Activated CD8-positive, alpha-beta T cell treated with anti-CD3 and anti-CD28 coated beads for 36 hours (primary cell): ENCODE measurements around the gene RGS17. TPM values are rescaled to one million over a fixed set of nuclear protein-coding genes. Genes with fewer than 3 reads are reported as not detected.

Source experiments
- ATAC-seq: fragments of 200-7000 bp; cut with Tn5 transposase; one replicate; pipeline ENCODE4 v1.10.0; 2021; ENCODE audit warnings: mild to moderate bottlenecking, moderate library complexity
- CTCF ChIA-PET: fragments of 350-600 bp; sonication (Branson Sonifier 250); formaldehyde crosslinking; loops from one replicate; lab custom pipeline; 2021; ENCODE audit warnings: antibody characterized with exemption; lab: Charles Lee
- POLR2A ChIA-PET: fragments of 350-600 bp; sonication (Branson Sonifier 250); formaldehyde crosslinking; loops from one replicate; lab custom pipeline; 2021; ENCODE audit warnings: antibody characterized with exemption; lab: Charles Lee
- DNase-seq: peaks from one replicate; pipeline ENCODE4 v3.0.0-alpha.2; 2020
- H3K27ac Mint-ChIP-seq: one replicate; pipeline ENCODE4 v1.8.0; 2021; ENCODE audit warnings: mild to moderate bottlenecking, mixed read lengths
- H3K27me3 Mint-ChIP-seq: one replicate; pipeline ENCODE4 v1.8.0; 2021; ENCODE audit warnings: mixed read lengths
- H3K36me3 Mint-ChIP-seq: one replicate; pipeline ENCODE4 v1.8.0; 2021; ENCODE audit warnings: low read depth, mixed read lengths
- H3K4me1 Mint-ChIP-seq: one replicate; pipeline ENCODE4 v1.8.0; 2021; ENCODE audit warnings: low read depth, mixed read lengths
- H3K4me3 Mint-ChIP-seq: one replicate; pipeline ENCODE4 v1.8.0; 2021; ENCODE audit warnings: mild to moderate bottlenecking, moderate library complexity, mixed read lengths
- H3K9me3 Mint-ChIP-seq: one replicate; pipeline ENCODE4 v1.8.0; 2021; ENCODE audit warnings: mixed read lengths
- CTCF ChIP-seq: fragments of 200-600 bp; IDR thresholded peaks from one replicate; pipeline ENCODE4 v1.8.0; 2022; ENCODE audit warnings: antibody characterized with exemption, mild to moderate bottlenecking
- intact Hi-C: fragments of 100-400 bp; cut with micrococcal nuclease; formaldehyde crosslinking; loops from one replicate; pipeline ENCODE4 v1.10.0; 2022
- total RNA-seq, 2 experiments: library from RNA; stranded (reverse); gene quantifications; one replicate each; pipeline ENCODE4 v1.2.3, GENCODE V29; 2021

RGS17 gene, protein sequence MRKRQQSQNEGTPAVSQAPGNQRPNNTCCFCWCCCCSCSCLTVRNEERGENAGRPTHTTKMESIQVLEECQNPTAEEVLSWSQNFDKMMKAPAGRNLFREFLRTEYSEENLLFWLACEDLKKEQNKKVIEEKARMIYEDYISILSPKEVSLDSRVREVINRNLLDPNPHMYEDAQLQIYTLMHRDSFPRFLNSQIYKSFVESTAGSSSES
- total RNA-seq, result not detected

- no peak within 1 kb of the TSS for H3K27ac Mint-ChIP-seq
- no peak for TF ChIP-seq CTCF
- ChIA-PET CTCF (no interaction called here), POLR2A (no interaction called here)
- peaks cover 2% of the 10 kb centered on the region for H3K9me3 Mint-ChIP-seq
- peaks cover 38% of the 10 kb centered on the region for H3K27me3 Mint-ChIP-seq
- peak within 1 kb of the TSS; percentile 64 for H3K4me3 Mint-ChIP-seq
- DNase-seq, result peak; percentile 25
- peaks cover 9% of the 10 kb centered on the region for H3K4me1 Mint-ChIP-seq
- intact Hi-C loops, result no loop called here
- H3K36me3 Mint-ChIP-seq, result no peaks in the 10 kb centered on the region
- peak; percentile 68 for ATAC-seq
Measured at GRCh38 chr6:153131037-153131981, at the start of gene RGS17. TSS of gene RGS17 (minus strand) at chr6:153131282. CDS start at chr6:153044018, 87,264 bp downstream.

DNA sequence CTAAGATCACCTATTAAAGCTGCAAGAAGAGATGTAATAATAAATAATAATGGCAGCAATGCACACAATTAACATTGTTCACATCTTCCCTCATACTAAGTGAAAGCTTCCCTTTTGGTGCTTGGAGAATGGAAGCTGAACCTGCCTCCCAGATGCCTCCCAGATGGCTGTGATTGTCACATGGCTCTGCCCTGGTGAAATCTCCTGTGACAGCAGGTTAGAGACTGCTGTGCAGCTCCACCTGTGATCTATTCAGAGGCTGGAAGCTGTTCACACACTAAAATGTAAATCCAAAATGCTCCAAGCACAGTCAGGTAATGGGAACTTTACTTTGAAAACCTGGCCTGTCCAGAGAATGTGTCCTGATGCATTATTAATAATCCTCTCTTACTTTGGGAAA lies 41.7 kb upstream of the RGS17 start:
- no peaks in the 10 kb centered on the region for H3K4me1 Mint-ChIP-seq
- no peak for TF ChIP-seq CTCF
- intact Hi-C loops, result no loop called here
- ChIA-PET CTCF (no interaction called here), POLR2A (no interaction called here)
- no peak overlapping the region for H3K27ac Mint-ChIP-seq
- DNase-seq (no peak), ATAC-seq (no peak)
- H3K4me3 Mint-ChIP-seq, result no peak overlapping the region
- peaks cover 2% of the 10 kb centered on the region for H3K27me3 Mint-ChIP-seq
- H3K9me3 Mint-ChIP-seq, result no peaks in the 10 kb centered on the region
- no peaks in the 10 kb centered on the region for H3K36me3 Mint-ChIP-seq

DNA sequence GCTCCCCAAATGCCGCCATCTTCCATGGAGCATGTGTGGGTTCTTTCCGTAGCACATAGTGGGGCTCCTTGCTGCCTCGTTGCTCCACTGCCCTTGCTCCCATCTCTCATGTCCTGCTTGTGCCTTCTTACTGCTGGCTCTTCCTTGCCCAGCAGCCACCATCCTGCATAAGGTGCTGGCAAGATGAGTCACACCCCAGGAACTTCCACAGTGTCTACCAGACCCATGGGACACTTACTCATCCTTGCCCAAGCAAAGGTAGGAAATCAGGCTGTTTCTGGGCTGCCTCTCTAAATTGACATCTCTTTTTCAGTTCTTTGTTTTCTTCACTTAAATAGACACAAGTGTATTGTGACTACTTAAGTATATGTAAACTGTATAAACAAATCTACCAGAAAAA lies 39.4 kb upstream of the RGS17 start:
- CTCF ChIA-PET, result no interaction called here
- Mint-ChIP-seq H3K27me3 (no peaks in the 10 kb centered on the region), H3K27ac (no peak overlapping the region), H3K4me1 (no peaks in the 10 kb centered on the region), H3K36me3 (no peaks in the 10 kb centered on the region), H3K9me3 (no peaks in the 10 kb centered on the region), H3K4me3 (no peak overlapping the region)
- intact Hi-C loops, result no loop called here
- no peak for DNase-seq
- no peak for TF ChIP-seq CTCF
- POLR2A ChIA-PET, result no interaction called here
- ATAC-seq, result no peak

DNA sequence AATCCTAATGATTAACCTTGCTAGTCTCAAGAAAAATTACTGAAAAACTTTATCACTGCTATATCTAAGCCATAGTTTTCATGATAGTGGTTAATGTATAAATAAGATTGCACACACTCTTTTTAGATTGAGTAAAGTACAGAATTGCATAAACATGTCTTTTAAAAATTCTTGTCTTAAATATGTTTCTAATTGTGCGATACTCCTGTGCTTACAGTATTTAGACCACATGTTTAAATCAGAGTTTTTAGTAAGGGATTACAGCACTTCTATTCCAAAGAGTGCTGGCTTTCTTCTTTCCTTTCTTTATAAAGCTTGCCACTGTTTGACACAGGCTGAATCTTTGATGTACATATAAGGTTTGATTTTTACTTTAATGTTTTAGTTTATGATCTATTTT lies 36.8 kb upstream of the RGS17 start:
- Mint-ChIP-seq H3K27me3 (no peaks in the 10 kb centered on the region), H3K27ac (no peak overlapping the region), H3K4me1 (no peaks in the 10 kb centered on the region), H3K36me3 (no peaks in the 10 kb centered on the region), H3K9me3 (no peaks in the 10 kb centered on the region), H3K4me3 (no peak overlapping the region)
- no peak for ATAC-seq
- ChIA-PET CTCF (no interaction called here), POLR2A (no interaction called here)
- intact Hi-C loops, result no loop called here
- DNase-seq, result no peak
- no peak for TF ChIP-seq CTCF
